HG02870 (cell line): ENCODE data around the gene CKMT1A.

Source experiments
- ATAC-seq: cut with Tn5 transposase; IDR thresholded peaks from one replicate; pipeline ENCODE4 v1.9.1; 2021; ENCODE audit warnings: mild to moderate bottlenecking, moderate library complexity; ENCODE audit not compliant: unreplicated experiment

The CKMT1A gene

DNA sequence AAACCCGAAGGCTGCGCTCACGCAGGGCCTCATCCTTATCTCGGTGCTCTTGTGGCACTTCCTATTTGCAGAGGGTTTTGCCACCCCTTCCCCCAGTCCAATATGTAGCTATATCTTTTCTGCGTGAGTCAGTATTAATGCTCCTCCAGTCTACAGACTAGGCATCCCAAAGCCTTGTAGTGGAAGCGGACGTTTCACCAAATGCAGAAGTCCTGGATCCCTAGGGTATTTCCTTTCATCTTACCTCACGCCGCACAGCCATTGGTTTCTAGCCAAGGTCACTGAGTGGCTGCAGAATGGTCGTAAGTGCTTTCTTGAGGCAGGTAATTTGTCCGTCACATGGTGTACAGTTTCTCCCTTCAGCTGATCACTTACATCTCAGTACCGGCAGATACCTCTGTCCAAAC, 53.2 kb downstream of the CKMT1A start:
- ATAC-seq: peak; percentile 2

DNA sequence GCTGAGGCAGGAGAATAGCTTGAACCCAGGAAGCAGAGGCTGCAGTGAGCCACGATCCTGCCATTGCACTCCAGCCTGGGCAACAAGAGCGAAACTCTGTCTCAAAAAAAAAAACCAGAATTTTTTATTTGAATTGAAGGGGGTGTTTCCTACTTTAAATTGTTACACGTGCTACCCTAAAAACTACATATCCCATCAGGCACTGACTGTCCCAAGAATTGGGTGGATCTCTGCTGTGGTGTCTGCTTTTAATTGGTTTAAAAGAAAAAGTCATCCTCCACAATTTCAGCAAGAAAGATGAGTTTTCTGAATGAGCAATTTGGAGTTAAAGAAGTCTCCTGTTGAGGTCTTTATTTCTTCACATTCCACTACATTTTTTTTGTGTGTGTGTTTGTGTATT, 54.7 kb downstream of the CKMT1A start:
- ATAC-seq: no peak
